ENCODE results near the gene BUB1. TPM values are rescaled to one million over a fixed set of nuclear protein-coding genes. Genes with fewer than 3 reads are reported as not detected.
"Not testable (repeated sequence)": the region's sequence is repeated elsewhere in the genome, so short reads cannot be mapped to it uniquely, and the experiment has no call there.

BUB1 gene
- polyA plus RNA-seq, 12 donors = 4.8 to 19.9 (median 11.9) TPM; not detected in 1

DNA sequence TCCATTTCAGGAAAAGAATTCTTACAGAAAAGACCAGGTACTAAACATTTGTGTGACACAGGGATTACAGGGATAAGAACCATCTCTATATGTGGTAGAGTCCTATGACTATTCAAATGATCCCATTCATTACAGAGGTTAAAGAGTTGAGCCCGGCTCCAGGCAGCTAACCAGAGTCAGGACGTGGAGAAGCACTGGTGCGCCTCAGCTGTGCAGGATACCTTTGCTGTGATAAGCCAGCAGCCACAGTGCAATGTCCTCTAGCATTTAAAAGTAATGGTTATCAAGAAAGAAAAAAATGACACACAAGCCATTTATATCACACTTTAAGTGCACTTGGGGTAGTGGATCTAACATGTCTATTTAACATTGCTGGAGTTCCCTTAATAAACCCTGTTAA lies 17.3 kb downstream of the BUB1 start:
- no peak for DNase-seq

DNA sequence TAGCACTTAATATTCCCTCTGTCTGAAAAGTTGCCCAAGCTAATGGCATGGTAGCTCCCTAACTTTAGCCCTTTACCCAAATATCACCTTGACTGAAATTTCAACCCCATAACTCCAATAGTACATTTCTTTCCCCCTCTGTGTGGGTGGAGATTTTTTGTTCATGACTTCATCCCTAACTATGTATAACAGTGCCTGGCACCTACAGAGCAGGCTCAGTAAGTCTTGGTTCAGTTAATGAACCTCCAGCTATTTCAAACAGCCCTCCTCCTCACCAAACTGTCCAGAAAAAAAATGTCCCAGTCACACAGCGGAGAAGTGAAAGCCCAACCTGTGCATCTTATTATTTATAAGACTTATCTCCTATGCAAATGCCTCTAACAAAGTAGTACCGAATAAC lies 18.6 kb downstream of the BUB1 start:
- DNase-seq = no peak

DNA sequence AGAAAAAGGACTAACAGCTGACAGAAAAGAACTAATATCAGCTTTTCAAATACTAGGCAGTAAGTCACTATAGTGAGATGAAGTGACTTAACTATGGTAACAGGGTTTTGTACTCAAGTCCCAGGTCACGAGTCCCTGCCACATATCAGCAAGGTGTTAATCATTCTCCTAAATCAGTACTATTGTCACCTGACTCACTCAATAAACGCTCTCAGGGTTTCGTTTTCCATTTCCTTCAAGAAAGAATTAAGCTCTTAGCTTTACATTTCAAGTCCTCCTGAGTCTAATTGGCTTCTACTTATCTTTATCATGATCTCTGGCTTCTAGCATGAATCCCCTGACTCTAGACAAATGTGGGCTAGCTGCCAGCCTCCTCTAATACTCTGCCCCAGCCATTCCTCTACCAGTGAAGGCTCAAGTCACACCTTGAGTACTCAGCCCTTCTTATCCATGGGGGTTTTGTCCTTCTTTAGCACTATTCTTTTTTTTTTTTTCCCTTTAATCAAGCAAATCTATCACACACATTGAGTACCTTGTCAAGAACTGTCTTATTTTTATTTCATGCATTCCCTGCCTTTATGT lies 20.0 kb downstream of the BUB1 start:
- DNase-seq = no peak

DNA sequence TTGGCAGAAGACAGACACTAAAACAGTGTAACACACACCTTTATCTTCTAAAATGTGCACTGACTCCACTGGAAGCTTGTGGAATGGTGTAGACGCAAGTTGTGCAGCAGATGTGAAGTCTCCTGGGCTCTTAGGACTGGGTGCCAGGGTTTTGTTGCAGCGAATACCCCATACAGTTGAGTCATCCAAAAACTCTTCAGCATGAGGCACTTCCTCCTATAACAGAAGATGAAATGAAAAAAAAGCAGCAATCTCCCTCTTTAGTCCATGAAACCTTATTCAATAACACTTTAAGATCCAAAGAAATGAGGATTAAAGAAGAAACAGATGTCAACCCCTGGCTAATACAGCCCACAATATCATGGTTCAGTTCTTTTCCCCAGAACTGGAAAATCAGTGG lies 22.2 kb downstream of the BUB1 start:
- no peak for DNase-seq

DNA sequence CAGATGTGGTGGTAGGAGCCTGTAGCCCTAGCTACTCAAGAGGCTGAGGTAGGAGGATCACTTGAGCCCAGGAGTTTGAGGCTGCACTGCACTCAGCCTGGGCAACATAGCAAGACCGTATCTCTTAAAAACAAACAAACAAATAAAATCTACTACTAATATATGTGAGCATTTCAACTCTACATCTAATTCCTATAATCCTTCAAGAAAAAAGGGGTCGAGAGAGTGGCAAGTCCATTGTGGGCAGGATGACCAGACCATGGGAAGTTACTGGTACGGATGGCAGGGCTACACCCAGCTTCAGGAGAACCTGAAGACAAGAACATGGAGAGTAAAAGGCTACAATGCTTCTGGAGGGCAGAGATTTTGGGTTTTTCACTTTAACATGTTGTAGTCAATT lies 24.0 kb downstream of the BUB1 start:
- no peak for DNase-seq

DNA sequence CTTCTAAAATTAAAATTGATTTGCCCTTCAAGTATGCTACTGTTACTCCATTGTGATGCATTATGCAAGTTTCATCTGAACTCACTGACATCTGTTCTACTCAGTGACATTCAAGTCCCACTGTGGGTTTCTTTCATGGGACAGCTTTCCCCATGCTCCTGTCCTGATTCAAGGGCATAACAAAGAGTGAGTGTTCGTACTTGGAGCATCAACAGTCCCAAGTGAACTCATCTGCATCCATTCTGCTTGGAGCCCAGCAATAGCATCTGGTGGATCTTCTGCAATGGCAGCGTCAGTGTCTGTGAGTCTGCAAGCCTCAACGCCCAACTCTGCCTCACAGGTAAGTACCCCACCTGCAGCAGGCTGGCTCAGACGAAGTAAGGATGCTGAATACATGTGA lies 27.5 kb downstream of the BUB1 start:
- no peak for DNase-seq

DNA sequence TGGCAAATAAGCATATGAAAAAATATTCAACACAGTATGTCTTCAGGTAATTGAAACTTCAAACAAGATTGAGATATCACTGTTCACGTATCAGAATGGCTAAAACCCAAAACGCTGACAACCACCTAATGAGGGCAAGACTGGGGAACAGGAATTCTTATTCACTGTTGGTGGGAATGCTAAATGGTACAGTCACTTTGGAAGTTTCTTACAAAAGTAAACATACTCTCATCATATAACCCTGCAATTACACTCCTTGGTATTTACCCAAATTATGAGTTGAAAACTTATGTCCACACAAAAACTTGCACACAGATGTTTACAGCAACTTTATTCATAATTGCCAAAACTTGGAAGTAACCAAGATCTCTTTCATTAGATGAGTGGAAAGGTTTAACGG lies 30.1 kb downstream of the BUB1 start:
- no peak for DNase-seq

DNA sequence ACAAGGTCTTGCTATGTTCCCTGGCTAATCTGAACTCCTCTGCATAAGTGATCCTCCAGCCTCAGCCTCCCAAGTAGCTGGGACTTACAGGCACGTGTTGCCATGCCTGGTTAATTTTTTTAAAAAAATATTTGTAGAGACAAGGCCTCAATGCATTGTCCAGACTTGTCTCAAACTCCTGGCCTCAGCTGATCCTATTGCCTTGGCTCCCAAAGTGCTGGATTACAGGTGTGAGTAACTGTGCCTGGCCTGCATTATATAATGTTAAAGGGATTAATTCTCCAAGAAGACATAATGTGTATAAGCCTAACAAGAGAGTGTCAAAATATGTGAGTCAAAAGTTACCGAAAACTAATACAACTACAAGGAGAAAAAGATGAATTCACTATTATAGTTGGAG lies 32.2 kb downstream of the BUB1 start:
- no peak for DNase-seq

DNA sequence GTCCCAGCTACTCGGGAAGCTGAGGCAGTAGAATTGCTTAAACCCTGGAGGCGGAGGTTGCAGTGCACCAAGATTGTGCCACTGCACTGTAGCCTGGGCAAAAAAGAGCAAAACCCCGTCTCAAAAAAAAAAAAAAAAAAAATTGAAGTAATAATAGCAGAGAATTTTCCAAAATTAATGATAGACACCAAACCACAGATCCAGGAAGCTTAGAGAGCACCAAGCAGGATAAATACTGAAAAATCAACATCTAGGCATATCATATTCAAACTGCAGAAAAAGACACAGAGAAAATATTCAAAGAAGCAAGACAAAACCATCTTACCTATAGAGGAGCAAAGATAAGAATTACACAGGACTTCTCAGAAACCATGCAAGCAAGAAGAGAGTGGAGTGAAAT lies 33.5 kb downstream of the BUB1 start:
- DNase-seq = no peak

DNA sequence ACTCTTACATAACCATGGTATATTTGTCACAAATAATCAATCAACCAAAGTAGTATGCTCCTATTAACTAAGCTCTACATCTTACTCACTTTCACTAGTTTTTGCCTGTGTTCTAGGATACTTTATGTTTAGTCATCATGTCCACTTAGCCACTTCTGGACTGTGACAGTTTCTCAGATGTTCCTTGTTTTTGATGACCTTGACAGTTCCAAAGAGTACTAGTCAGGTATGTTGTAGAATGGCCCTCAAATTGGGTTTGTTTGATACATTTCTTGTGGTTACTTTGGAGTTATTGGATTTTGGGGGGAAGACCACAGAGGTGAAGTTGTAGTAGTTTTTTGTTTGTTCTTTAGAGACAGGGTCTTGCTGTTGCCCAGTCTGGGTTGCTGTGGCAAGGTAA lies 35.5 kb downstream of the BUB1 start:
- DNase-seq = no peak

DNA sequence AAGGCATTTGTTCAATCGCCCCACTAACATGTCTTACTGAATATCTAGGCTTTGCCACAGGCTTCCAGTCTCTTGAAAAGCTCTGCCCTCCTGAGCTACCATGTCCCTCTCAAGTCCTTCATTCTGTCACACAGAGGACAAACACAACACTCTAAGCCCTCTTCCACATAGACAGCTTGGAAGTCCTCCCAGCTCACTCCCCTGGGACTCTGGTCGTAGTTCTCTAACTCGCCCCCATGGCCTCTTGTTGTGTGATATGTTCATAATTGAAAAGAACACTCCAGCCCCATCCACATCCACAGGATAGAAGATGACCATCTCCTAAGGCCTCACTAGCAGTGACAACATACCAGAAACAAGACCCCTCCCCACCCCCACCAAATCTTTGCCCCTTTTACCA lies 37.9 kb downstream of the BUB1 start:
- DNase-seq = no peak

DNA sequence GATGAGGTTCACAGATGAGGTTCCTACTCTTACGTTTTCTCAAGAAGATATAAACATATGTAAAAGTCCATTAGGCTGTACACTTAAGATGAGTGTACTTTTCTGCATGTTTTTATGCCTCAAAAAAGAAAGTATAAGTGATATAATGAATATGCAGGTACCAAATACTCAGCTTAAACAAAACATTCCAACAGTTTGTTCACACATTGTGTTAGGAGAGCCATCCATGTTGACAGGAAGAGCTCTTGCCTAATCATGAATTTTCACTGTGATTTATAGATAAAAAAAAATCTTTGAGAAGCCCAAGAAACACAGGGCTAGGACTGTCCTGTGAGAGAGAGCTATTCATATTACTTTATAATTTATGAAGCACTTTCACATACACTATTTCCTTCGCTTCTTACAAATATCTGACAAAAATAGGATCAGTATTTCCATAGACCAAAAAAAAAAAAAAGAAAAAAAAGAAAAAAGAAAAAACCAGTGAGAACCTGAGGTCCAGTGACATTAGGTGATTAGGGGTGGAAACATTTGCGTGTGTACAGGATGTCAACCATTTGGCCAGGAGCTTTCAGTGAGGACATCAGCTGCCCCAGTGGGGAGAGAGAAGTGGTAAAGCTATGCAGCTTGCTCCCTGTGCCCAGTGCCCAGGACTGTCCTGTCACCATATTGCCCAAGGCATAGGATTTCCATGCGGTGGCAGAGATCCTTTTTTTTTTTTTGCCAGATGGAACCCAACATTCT lies 38.7 kb downstream of the BUB1 start:
- no peak for DNase-seq

DNA sequence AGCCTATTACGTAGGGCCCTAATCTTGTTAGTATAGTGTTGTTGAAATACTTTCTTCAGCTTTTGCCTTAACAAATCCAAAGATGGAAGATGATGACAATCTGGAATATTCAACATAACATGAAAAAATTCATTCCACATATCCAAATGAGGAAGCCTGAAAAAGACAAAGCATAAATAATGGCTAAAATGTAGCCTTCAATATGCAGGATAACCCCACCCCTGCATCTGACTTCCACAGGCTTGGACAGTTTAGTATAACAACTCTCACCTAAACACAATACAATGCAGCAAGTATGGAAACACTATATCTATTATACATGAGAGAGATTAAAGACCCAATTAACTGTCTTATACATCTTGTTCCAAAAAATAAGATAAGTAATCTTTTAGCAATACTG lies 39.9 kb downstream of the BUB1 start:
- no peak for DNase-seq

DNA sequence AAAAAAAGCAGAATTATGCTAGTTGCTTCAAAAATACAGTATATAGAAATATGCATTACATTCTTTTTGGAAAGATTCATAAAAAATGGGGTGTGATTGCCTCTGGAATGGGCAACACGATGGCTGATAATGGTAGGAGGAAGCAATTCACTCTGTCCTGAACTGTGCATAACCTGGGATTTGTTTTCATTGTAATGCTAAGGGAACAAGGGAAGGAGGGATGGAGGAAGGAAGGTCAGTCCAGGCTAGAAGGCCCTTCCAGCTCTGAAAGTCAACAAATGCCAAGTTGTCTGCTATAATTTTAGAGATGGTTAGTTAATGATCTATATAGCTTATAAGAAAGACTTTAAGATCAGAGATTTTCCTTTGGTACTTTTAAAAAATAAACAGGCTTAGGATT lies 40.8 kb downstream of the BUB1 start:
- no peak for DNase-seq

DNA sequence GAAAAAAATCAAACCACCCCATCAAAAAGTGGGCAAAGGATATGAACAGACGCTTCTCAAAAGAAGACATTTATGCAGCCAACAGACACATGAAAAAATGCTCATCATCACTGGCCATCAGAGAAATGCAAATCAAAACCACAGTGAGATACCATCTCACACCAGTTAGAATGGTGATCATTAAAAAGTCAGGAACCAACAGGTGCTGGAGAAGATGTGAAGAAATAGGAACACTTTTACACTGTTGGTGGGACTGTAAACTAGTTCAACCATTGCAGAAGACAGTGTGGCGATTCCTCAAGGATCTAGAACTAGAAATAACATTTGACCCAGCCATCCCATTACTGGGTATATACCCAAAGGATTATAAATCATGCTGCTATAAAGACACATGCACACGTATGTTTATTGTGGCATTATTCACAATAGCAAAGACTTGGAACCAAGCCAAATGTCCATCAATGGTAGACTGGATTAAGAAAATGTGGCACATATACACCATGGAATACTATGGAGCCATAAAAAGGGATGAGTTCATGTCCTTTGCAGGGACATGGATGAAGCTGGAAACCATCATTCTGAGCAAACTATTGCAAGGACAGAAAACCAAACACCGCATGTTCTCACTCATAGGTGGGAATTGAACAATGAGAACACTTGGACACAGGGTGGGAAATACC lies 41.8 kb downstream of the BUB1 start:
- DNase-seq = not testable (repeated sequence)

DNA sequence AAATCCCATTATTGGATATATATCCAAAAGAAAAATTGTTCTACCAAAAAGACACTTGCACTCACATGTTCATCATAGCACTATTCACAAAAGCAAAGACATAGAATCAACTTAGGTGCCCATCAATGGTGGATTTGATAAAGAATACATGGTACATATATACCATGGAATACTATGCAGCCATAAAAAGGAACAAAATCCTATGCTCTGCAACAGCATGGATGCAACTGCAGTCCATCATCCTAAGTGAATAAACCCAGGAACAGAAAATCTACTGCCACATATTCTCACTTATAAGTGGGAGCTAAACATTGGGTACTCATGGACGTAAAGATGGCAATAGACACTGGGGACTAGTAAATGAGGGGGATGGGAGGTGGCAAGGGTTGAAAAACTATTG lies 50.5 kb downstream of the BUB1 start:
- DNase-seq = not testable (repeated sequence)

DNA sequence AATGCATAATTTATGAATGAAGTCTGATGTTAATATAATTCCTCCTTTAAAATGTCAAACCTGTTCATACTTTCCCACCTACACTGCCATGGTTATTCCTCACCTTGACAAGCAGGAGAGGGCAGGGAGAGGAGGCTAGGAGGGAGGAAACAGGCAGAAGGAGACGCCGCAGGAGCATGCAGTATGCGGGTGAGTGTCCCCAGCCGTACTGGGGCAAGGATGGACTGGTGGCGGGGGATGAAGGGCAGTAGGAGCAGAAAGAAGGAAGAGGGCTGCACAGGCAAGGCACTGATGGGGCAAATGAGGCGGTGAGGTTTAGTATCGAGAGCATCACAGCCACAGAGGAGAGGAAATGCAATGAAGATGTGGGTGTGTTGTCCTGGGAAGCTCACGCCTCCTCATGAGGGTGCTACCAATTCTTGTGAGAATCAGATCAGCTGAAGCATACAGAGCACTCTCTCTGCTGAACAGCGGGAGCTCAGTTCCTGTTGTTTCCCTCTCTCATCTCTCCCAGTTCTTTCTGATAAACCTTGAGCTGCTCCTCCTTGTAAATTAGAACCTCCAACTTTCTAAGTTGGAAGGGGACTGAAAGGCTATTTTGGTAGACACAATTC lies 58.4 kb downstream of the BUB1 start:
- not testable (repeated sequence) for DNase-seq

DNA sequence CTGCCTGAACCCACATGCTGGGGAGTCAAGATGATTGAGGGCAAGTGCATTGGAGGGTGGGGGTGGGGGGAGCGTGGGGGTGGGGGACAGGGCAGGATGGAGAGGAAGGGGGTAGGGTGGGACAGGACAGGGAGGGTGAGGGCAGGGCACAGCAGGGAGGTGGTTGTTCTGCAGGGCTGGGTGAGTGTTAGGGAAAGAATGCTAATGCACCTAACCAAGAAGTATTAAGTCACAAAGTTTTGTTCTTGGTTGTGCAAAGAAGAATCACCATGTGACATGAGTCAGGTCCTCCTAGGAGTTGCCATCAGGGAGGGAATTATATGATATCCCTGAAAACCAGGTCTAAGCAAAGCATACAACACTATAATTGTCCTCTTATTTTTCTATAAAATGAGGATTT lies 63.9 kb downstream of the BUB1 start:
- not testable (repeated sequence) for DNase-seq

DNA sequence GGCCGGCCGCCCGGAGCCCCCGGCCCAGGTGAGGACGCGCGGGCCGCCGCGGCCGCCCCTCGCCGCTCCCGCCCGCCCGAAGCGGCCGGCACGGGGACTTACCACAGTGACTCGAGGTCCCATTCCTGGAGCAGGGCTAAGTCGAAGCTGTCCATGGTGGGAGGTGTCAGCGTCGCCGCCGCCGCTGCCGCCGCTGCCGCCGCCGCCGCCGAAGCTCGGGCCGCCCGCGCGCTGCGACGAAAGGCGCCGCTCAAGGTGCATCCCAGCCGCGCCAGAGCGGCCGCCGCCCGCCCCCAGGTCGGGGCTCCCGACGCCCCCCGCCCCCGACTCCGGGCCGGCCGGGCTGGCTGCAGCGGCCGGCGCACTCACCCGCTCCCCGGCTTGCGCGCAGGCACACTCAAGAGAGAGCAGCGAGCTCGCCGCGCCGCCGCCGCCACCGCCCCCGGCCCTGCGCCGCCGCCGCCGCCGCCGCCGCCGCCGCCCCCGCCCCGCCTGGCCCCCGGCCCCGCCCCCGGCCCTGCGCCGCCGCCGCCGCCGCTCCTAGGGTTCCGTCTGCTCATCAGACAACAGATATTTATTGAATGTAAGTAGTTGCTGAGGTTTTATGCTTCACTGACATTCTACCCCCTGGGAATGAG lies 67.1 kb downstream of the BUB1 start:
- not testable (repeated sequence) for DNase-seq

DNA sequence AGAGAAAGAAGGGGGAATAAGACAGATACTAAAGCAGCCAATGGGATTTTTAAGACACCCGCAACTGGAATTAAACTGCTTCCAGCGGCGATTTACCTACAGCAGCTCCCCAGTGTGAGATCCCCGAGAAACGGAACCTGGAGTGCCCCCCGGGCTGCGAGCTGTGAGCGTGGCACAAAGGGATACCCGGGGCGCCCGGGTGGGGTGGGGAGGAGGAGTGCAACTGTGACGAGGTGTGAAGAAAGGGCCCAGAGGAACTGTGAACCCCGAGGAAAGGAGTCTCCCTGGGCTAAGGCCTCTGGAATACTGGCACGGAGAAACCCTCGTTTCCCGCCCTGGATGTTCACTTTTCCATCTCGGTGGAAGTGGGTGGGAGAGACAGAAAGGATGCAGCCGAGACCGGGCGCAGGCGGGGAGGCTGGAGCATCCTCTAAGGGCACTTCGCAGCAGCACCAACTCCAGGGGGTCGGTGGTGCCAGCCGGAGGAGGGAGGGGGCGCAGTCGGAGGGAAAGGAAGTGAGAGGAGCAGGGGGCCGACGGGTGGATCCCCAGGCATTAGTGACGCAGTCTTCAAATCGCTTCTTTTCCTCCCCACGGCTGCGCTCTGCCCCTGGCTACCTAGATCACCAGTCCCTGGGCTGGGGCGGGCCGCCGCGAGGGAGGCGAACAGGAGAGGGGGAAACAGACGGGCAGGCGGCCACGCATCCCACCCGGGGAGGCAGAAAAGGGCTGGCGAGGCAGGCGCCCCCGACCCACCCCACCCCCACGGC lies 67.8 kb downstream of the BUB1 start:
- not testable (repeated sequence) for DNase-seq

DNA sequence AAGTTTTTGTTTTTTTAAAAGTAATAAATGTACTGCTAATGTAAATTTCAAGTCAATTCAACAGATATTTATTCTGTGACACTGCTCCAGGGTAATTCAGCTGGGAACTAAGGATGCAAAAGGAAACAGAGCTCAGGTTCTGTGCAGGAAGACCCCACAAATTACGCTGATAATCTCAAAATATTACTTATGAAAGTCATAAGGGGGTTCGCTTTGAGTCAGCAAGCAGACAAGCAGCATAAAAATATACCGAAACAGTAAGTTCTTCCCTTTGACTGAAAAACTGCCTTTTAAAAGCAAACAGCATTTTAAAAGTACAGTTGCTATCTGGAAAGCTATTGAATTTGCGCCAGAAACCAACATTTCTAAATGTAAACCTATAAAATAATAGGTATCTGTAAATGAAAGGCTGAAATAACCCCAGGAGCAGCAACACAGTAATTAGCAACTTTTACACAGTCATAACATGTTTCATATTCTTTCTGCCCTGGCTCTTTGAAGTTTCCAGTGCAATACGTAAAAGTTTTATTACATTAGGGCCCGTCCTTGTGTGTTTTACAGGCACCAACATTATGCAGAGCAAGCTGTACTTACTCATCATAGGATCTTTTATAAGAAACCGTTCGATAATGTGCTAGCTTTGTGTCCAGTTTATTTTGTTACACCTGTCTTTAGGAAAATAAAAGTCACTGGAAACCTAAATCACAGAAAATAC lies 68.9 kb downstream of the BUB1 start:
- not testable (repeated sequence) for DNase-seq

All from muscle of arm (tissue), 12 donors.